ENCODE data around the gene STX1A. TPM values are rescaled to one million over a fixed set of nuclear protein-coding genes. Genes with fewer than 3 reads are reported as not detected.
A peak's percentile ranks its signal among the peaks of the same experiment; 100 is the strongest.
"Not testable (repeated sequence)": the region's sequence is repeated elsewhere in the genome, so short reads cannot be mapped to it uniquely, and the experiment has no call there.

Gene STX1A
- total RNA-seq, 1 donor, result 27.9 TPM

GRCh38 chr7:73668886-73669230 lies 50.6 kb downstream of the STX1A start:
- H3K4me3 ChIP-seq (ENCODE audit: low read depth, low read length), result peak overlapping the region; percentile 77
- DNase-seq (ENCODE audit: low read depth), result no peak
- TF ChIP-seq, protein P1, sequence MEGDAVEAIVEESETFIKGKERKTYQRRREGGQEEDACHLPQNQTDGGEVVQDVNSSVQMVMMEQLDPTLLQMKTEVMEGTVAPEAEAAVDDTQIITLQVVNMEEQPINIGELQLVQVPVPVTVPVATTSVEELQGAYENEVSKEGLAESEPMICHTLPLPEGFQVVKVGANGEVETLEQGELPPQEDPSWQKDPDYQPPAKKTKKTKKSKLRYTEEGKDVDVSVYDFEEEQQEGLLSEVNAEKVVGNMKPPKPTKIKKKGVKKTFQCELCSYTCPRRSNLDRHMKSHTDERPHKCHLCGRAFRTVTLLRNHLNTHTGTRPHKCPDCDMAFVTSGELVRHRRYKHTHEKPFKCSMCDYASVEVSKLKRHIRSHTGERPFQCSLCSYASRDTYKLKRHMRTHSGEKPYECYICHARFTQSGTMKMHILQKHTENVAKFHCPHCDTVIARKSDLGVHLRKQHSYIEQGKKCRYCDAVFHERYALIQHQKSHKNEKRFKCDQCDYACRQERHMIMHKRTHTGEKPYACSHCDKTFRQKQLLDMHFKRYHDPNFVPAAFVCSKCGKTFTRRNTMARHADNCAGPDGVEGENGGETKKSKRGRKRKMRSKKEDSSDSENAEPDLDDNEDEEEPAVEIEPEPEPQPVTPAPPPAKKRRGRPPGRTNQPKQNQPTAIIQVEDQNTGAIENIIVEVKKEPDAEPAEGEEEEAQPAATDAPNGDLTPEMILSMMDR (IDR thresholded peaks at IDR 0.05; ENCODE audit: insufficient read depth, low read length), result no peak

- no peak for DNase-seq (ENCODE audit: low read depth)
- TF ChIP-seq, protein P1 (IDR thresholded peaks at IDR 0.05; ENCODE audit: insufficient read depth, low read length), result no peak
- H3K4me3 ChIP-seq (ENCODE audit: low read depth, low read length), result peak overlapping the region; percentile 77
Observed at GRCh38 chr7:73668103-73668885, 51.2 kb downstream of the STX1A start.

DNA sequence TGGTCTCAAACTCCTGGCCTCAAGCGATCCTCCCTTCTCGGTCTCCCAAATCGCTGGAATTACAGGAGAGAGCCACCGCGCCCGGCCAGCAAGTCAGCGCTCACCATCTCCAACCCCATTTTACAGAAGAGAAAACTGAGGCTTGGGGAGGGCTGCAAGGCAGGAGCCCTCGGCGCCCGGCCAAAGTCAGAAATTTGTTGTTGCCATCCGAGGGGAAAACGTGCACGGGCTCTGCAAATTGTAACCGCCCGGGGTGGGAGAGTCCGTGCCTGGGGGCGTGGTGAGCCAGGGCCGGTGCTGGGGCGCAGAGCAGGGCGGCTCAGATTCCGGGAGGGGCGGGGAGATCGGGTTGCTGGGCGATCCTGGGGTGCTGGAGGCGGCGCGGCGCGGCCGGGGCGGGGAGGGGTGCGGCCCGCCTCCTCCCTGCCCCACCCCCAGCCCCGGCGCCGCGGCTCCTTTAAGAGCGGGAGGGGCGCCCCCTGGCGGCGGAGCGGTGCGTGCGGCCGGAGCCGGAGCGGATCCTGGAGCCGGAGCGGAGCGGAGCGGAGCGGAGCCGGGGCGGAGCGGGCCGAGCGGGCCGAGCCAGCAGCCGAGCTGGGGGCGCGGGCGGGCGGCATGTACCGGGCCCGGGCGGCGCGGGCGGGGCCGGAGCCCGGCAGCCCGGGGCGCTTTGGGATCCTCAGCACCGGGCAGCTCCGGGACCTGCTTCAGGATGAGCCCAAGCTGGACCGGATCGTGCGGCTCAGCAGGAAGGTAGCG lies 51.9 kb downstream of the STX1A start, which contains the start of gene VPS37D:
TSS of gene VPS37D (plus strand) at position 488 of the 759 bp plus-strand sequence. CDS start at position 616, 128 bp downstream.
- TF ChIP-seq, protein P1 (IDR thresholded peaks at IDR 0.05; ENCODE audit: insufficient read depth, low read length), result peak; percentile 78
- peak within 1 kb of the TSS; percentile 77 for H3K4me3 ChIP-seq (ENCODE audit: low read depth, low read length)
- DNase-seq (ENCODE audit: low read depth), result peak; percentile 81

GRCh38 chr7:73663033-73663432 lies 56.4 kb downstream of the STX1A start:
- TF ChIP-seq, protein P1 (IDR thresholded peaks at IDR 0.05; ENCODE audit: insufficient read depth, low read length), result no peak
- H3K4me3 ChIP-seq (ENCODE audit: low read depth, low read length), result no peak overlapping the region
- DNase-seq (ENCODE audit: low read depth), result no peak

DNA sequence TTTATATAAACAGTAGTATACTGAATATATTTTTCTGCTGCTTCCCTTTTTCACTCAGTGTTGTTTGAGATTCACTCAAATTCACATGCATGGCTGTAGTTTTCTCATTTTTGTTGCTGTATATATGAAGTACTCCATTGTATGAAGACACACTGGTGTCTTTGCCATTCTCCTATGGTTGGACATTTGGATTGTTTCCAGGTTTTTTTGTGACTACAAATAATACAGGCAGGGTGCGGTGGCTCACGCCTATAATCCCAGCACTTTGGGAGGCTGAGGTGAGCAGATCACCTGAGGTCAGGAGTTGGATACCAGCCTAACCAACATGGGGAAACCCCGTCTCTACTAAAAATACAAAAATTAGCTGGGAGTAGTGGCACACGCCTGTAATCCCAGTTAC lies 58.9 kb downstream of the STX1A start:
- not testable (repeated sequence) for H3K4me3 ChIP-seq (ENCODE audit: low read depth, low read length); DNase-seq (ENCODE audit: low read depth)

DNA sequence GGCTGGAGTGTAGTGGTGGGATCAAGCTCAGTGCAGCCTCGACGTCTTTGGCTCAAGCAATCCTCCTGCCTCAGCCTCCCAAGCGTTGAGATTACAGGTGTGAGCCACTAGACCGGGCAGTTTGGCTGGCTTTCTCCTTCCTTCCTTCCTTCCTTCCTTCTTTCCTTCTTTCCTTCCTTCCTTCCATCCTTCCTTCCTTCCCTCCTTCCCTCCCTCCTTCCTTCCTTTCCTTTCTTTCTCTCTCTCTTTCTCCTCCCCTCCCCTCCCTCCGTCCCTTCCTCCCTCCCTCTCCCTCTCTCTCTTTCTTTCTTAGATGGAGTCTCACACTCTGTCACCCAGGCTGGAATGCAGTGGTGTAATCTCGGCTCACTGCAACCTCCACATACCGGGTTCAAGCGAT lies 59.5 kb downstream of the STX1A start:
- H3K4me3 ChIP-seq (ENCODE audit: low read depth, low read length), result no peak overlapping the region
- TF ChIP-seq, protein P1 (IDR thresholded peaks at IDR 0.05; ENCODE audit: insufficient read depth, low read length), result no peak
- DNase-seq (ENCODE audit: low read depth), result no peak

DNA sequence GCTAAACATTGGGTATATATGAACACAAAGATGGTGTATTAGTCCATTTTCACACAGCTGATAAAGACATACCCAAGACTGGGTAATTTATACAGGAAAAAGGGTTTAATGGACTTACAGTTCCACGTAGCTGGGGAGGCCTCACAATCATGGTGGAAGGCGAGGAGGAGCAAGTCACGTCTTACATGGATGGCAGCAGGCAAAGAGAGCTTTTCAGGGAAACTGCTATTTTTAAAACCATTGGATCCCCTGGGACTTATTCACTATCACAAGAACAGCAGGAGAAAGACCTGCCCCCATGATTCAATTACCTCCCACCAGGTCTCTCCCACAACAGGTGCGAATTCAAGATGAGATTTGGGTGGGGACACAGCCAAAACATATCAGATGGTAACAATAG lies 64.2 kb downstream of the STX1A start:
- not testable (repeated sequence) for H3K4me3 ChIP-seq (ENCODE audit: low read depth, low read length); DNase-seq (ENCODE audit: low read depth)

Data from fibroblast of the aortic adventitia (primary cell).